Muscle layer of duodenum (tissue), 2 donors: ENCODE results near the gene TRUB1.

Source experiments
- H3K27ac ChIP-seq: one replicate; pipeline ENCODE4 v1.7.0; 2013; ENCODE audit warnings: mild to moderate bottlenecking, low read length
- H3K27me3 ChIP-seq: one replicate; pipeline ENCODE4 v1.7.0; 2013; ENCODE audit warnings: low read depth, mild to moderate bottlenecking, control low read depth, low read length
- H3K36me3 ChIP-seq, 2 donors: one replicate each; pipeline ENCODE4 v1.7.0; 2013; ENCODE audit warnings: low read length in 2 of 2, control low read depth in 1 of 2, mild to moderate bottlenecking in 1 of 2; ENCODE audit not compliant: insufficient read depth in 2 of 2, control insufficient read depth in 1 of 2
- H3K4me1 ChIP-seq, 2 donors: one replicate each; pipeline ENCODE4 v1.7.0; 2013; ENCODE audit warnings: low read length in 2 of 2, mild to moderate bottlenecking in 2 of 2, control low read depth in 1 of 2, moderate library complexity in 1 of 2; ENCODE audit not compliant: insufficient read depth in 2 of 2, control insufficient read depth in 1 of 2
- H3K4me3 ChIP-seq, 2 donors: one replicate each; pipeline ENCODE4 v1.7.0; 2013; ENCODE audit warnings: low read length in 2 of 2, low read depth in 1 of 2, mild to moderate bottlenecking in 1 of 2
- H3K9me3 ChIP-seq, 2 donors: one replicate each; pipeline ENCODE4 v1.7.0; 2013; ENCODE audit warnings: low read length in 2 of 2, control low read depth in 1 of 2, mild to moderate bottlenecking in 1 of 2; ENCODE audit not compliant: control insufficient read depth in 1 of 2
- donor health status: healthy.

TRUB1 gene

GRCh38 chr10:114911052-114911711 lies 26.8 kb upstream of the TRUB1 start:
- Histone ChIP-seq H3K27ac (no peak overlapping the region), H3K9me3 (no peaks in the 10 kb centered on the region), H3K4me3 (no peak overlapping the region), H3K27me3 (no peaks in the 10 kb centered on the region), H3K36me3 (no peaks in the 10 kb centered on the region), H3K4me1 (no peaks in the 10 kb centered on the region)

GRCh38 chr10:114911801-114912469 lies 26.1 kb upstream of the TRUB1 start:
- Histone ChIP-seq H3K27me3 (no peaks in the 10 kb centered on the region), H3K4me3 (no peak overlapping the region), H3K27ac (no peak overlapping the region), H3K9me3 (no peaks in the 10 kb centered on the region), H3K4me1 (no peaks in the 10 kb centered on the region), H3K36me3 (no peaks in the 10 kb centered on the region)

- H3K27ac ChIP-seq = no peak overlapping the region
Measured at GRCh38 chr10:114912470-114912859, 25.5 kb upstream of the TRUB1 start.

GRCh38 chr10:114914560-114914959 lies 23.4 kb upstream of the TRUB1 start:
- Histone ChIP-seq H3K36me3 (no peaks in the 10 kb centered on the region), H3K4me3 (no peak overlapping the region), H3K4me1 (no peaks in the 10 kb centered on the region), H3K9me3 (no peaks in the 10 kb centered on the region), H3K27me3 (no peaks in the 10 kb centered on the region), H3K27ac (no peak overlapping the region)

More at GRCh38 chr10:114912470-114912859, 25.5 kb upstream of the TRUB1 start:
- Histone ChIP-seq H3K9me3 (no peaks in the 10 kb centered on the region), H3K27me3 (no peaks in the 10 kb centered on the region), H3K36me3 (no peaks in the 10 kb centered on the region), H3K4me1 (no peaks in the 10 kb centered on the region), H3K4me3 (no peak overlapping the region)

- Histone ChIP-seq H3K4me3 (no peak overlapping the region), H3K4me1 (no peaks in the 10 kb centered on the region), H3K9me3 (no peaks in the 10 kb centered on the region), H3K27ac (no peak overlapping the region), H3K36me3 (no peaks in the 10 kb centered on the region), H3K27me3 (no peaks in the 10 kb centered on the region)
Measured at GRCh38 chr10:114915294-114915693, 22.7 kb upstream of the TRUB1 start.

GRCh38 chr10:114916653-114917052 lies 21.3 kb upstream of the TRUB1 start:
- H3K4me1 ChIP-seq = no peaks in the 10 kb centered on the region
- no peaks in the 10 kb centered on the region for H3K36me3 ChIP-seq
- no peak overlapping the region for H3K27ac ChIP-seq
- no peaks in the 10 kb centered on the region for H3K27me3 ChIP-seq
- no peaks in the 10 kb centered on the region for H3K9me3 ChIP-seq
- no peak overlapping the region for H3K4me3 ChIP-seq

GRCh38 chr10:114917459-114917858 lies 20.5 kb upstream of the TRUB1 start:
- no peaks in the 10 kb centered on the region for H3K27me3 ChIP-seq
- no peaks in the 10 kb centered on the region for H3K4me1 ChIP-seq
- no peaks in the 10 kb centered on the region for H3K36me3 ChIP-seq
- no peaks in the 10 kb centered on the region for H3K9me3 ChIP-seq
- H3K4me3 ChIP-seq = no peak overlapping the region
- no peak overlapping the region for H3K27ac ChIP-seq

- no peaks in the 10 kb centered on the region for H3K4me1 ChIP-seq
- no peaks in the 10 kb centered on the region for H3K36me3 ChIP-seq
- H3K27me3 ChIP-seq = no peaks in the 10 kb centered on the region
- no peak overlapping the region for H3K4me3 ChIP-seq
- H3K27ac ChIP-seq = no peak overlapping the region
- no peaks in the 10 kb centered on the region for H3K9me3 ChIP-seq
Measured at GRCh38 chr10:114917927-114918672, 19.9 kb upstream of the TRUB1 start.

GRCh38 chr10:114920459-114920858 lies 17.5 kb upstream of the TRUB1 start:
- no peaks in the 10 kb centered on the region for H3K27me3 ChIP-seq
- H3K9me3 ChIP-seq = peaks cover 0 to 4% of the 10 kb centered on the region in 2 donors
- H3K27ac ChIP-seq = no peak overlapping the region
- no peak overlapping the region for H3K4me3 ChIP-seq
- H3K36me3 ChIP-seq = no peaks in the 10 kb centered on the region
- H3K4me1 ChIP-seq = no peaks in the 10 kb centered on the region

GRCh38 chr10:114922003-114922402 lies 16.0 kb upstream of the TRUB1 start:
- no peak overlapping the region for H3K4me3 ChIP-seq
- H3K36me3 ChIP-seq = no peaks in the 10 kb centered on the region
- H3K27me3 ChIP-seq = no peaks in the 10 kb centered on the region
- no peaks in the 10 kb centered on the region for H3K4me1 ChIP-seq
- H3K27ac ChIP-seq = no peak overlapping the region
- H3K9me3 ChIP-seq = peaks cover 0 to 4% of the 10 kb centered on the region in 2 donors

- H3K36me3 ChIP-seq = no peaks in the 10 kb centered on the region
- H3K4me3 ChIP-seq = no peak overlapping the region
- H3K27me3 ChIP-seq = no peaks in the 10 kb centered on the region
- H3K9me3 ChIP-seq = peaks cover 0 to 4% of the 10 kb centered on the region in 2 donors
- no peak overlapping the region for H3K27ac ChIP-seq
- H3K4me1 ChIP-seq = no peaks in the 10 kb centered on the region
Measured at GRCh38 chr10:114923551-114923950, 14.4 kb upstream of the TRUB1 start.
